ENCODE results near the gene TUBGCP3. TPM values are rescaled to one million over a fixed set of nuclear protein-coding genes. Genes with fewer than 3 reads are reported as not detected.

TUBGCP3 gene
- total and polyA plus RNA-seq, 4 donors = 10.9 to 40.2 (median 26.9) TPM

GRCh38 chr13:112449545-112449930 lies 138.4 kb downstream of the TUBGCP3 start:
- H3K27me3 ChIP-seq (ENCODE audit: control insufficient read depth in 3 of 3, insufficient read depth in 3 of 3, low read length in 2 of 3) = peaks cover 0 to 3% (median 0%) of the 10 kb centered on the region in 3 donors
- peaks cover 0 to 5% (median 0%) of the 10 kb centered on the region in 5 donors for H3K4me1 ChIP-seq (ENCODE audit: control insufficient read depth in 5 of 5, insufficient read depth in 5 of 5, low read length in 5 of 5)
- no peak overlapping the region for H3K27ac ChIP-seq (ENCODE audit: low read depth in 1 of 2, low read length in 1 of 2)
- H3K9ac ChIP-seq (ENCODE audit: insufficient read depth in 1 of 2, low read length in 2 of 2) = no peak overlapping the region
- H3K4me3 ChIP-seq = no peak overlapping the region
- 73 to 76% methylated on average over 16 of the region's 16 CpGs for WGBS, 2 donors
- ATAC-seq (ENCODE audit: insufficient read depth, low FRiP score) = no peak
- no peaks in the 10 kb centered on the region for H3K36me3 ChIP-seq (ENCODE audit: control insufficient read depth in 4 of 4, insufficient read depth in 4 of 4, low read length in 4 of 4)
- TF ChIP-seq CTCF (IDR thresholded peaks at IDR 0.05; ENCODE audit: control extremely low read depth, extremely low read depth) = no peak
- H3K9me3 ChIP-seq (ENCODE audit: control insufficient read depth in 4 of 4, insufficient read depth in 3 of 4, low read length in 3 of 4) = no peaks in the 10 kb centered on the region
- DNase-seq = no peak

GRCh38 chr13:112448621-112449544 lies 139.1 kb downstream of the TUBGCP3 start:
- Histone ChIP-seq H3K36me3 (ENCODE audit: control insufficient read depth in 4 of 4, insufficient read depth in 4 of 4, low read length in 4 of 4) (no peaks in the 10 kb centered on the region), H3K4me3 (no peak overlapping the region), H3K9ac (ENCODE audit: insufficient read depth in 1 of 2, low read length in 2 of 2) (no peak overlapping the region), H3K9me3 (ENCODE audit: control insufficient read depth in 4 of 4, insufficient read depth in 3 of 4, low read length in 3 of 4) (no peaks in the 10 kb centered on the region), H3K4me1 (ENCODE audit: control insufficient read depth in 5 of 5, insufficient read depth in 5 of 5, low read length in 5 of 5) (peaks cover 0 to 5% (median 0%) of the 10 kb centered on the region in 5 donors), H3K27me3 (ENCODE audit: control insufficient read depth in 3 of 3, insufficient read depth in 3 of 3, low read length in 2 of 3) (peaks cover 0 to 3% (median under 1%) of the 10 kb centered on the region in 3 donors), H3K27ac (ENCODE audit: low read depth in 1 of 2, low read length in 1 of 2) (no peak overlapping the region)
- no peak for DNase-seq
- TF ChIP-seq CTCF (IDR thresholded peaks at IDR 0.05; ENCODE audit: control extremely low read depth, extremely low read depth) = no peak
- ATAC-seq (ENCODE audit: insufficient read depth, low FRiP score) = no peak
- 74 to 83% methylated on average over 20 of the region's 20 CpGs for WGBS, 2 donors

GRCh38 chr13:112447761-112448603 lies 140.0 kb downstream of the TUBGCP3 start:
- no peak for ATAC-seq (ENCODE audit: insufficient read depth, low FRiP score)
- no peaks in the 10 kb centered on the region for H3K36me3 ChIP-seq (ENCODE audit: control insufficient read depth in 4 of 4, insufficient read depth in 4 of 4, low read length in 4 of 4)
- H3K9me3 ChIP-seq (ENCODE audit: control insufficient read depth in 4 of 4, insufficient read depth in 3 of 4, low read length in 3 of 4) = no peaks in the 10 kb centered on the region
- no peak for TF ChIP-seq CTCF (IDR thresholded peaks at IDR 0.05; ENCODE audit: control extremely low read depth, extremely low read depth)
- H3K4me3 ChIP-seq = no peak overlapping the region
- H3K27ac ChIP-seq (ENCODE audit: low read depth in 1 of 2, low read length in 1 of 2) = no peak overlapping the region
- no peak for DNase-seq
- WGBS, 2 donors = 81 to 83% methylated on average over 27 of the region's 27 CpGs
- peaks cover 0 to 5% (median 0%) of the 10 kb centered on the region in 5 donors for H3K4me1 ChIP-seq (ENCODE audit: control insufficient read depth in 5 of 5, insufficient read depth in 5 of 5, low read length in 5 of 5)
- peaks cover 0 to 9% (median 6%) of the 10 kb centered on the region in 3 donors for H3K27me3 ChIP-seq (ENCODE audit: control insufficient read depth in 3 of 3, insufficient read depth in 3 of 3, low read length in 2 of 3)
- H3K9ac ChIP-seq (ENCODE audit: insufficient read depth in 1 of 2, low read length in 2 of 2) = no peak overlapping the region
